H9 (cell line): ENCODE measurements around the gene GCGR. TPM values are rescaled to one million over a fixed set of nuclear protein-coding genes. Genes with fewer than 3 reads are reported as not detected.
A peak's percentile ranks its signal among the peaks of the same experiment; 100 is the strongest.

Experiments used
- DNase-seq: peaks from one replicate; pipeline ENCODE4 v3.0.0-alpha.2; 2017
- H2AFZ ChIP-seq: one replicate; pipeline ENCODE4 v1.6.1; 2013; ENCODE audit warnings: mild to moderate bottlenecking, low read length, control low read depth, moderate library complexity
- H2AK5ac ChIP-seq: 2 replicates; pipeline ENCODE4 v1.6.1; 2013; ENCODE audit warnings: low read length, control low read depth, mixed read lengths; ENCODE audit not compliant: insufficient read length
- H2BK120ac ChIP-seq: one replicate; pipeline ENCODE4 v1.6.1; 2013; ENCODE audit warnings: low read depth, mild to moderate bottlenecking, low read length, control low read depth, inconsistent platforms; ENCODE audit not compliant: poor library complexity, severe bottlenecking
- H2BK12ac ChIP-seq: 2 replicates; pipeline ENCODE4 v1.6.1; 2013; ENCODE audit warnings: low read length, control low read depth, mixed read lengths, low read depth; ENCODE audit not compliant: insufficient read length
- H2BK15ac ChIP-seq: 2 replicates; pipeline ENCODE4 v1.6.1; 2013; ENCODE audit warnings: low read depth, low read length, control low read depth
- H2BK20ac ChIP-seq: one replicate; pipeline ENCODE4 v1.6.1; 2013; ENCODE audit warnings: low read depth, mild to moderate bottlenecking, low read length, control low read depth, inconsistent platforms; ENCODE audit not compliant: poor library complexity, severe bottlenecking
- H2BK5ac ChIP-seq: 2 replicates; pipeline ENCODE4 v1.6.1; 2013; ENCODE audit warnings: low read length, control low read depth, mixed read lengths; ENCODE audit not compliant: insufficient read length
- H3K14ac ChIP-seq: 2 replicates; pipeline ENCODE4 v1.6.1; 2013; ENCODE audit warnings: low read length, control low read depth; ENCODE audit not compliant: insufficient read depth
- H3K18ac ChIP-seq: 2 replicates; pipeline ENCODE4 v1.6.1; 2013; ENCODE audit warnings: low read depth, mild to moderate bottlenecking, mixed read lengths, low read length, control low read depth; ENCODE audit not compliant: insufficient read length
- H3K23ac ChIP-seq: 2 replicates; pipeline ENCODE4 v1.6.1; 2013; ENCODE audit warnings: low read length, control low read depth, mixed read lengths, low read depth; ENCODE audit not compliant: insufficient read length
- H3K23me2 ChIP-seq: 2 replicates; pipeline ENCODE4 v1.6.1; 2013; ENCODE audit warnings: low read depth, mild to moderate bottlenecking, mixed read lengths, low read length, control low read depth; ENCODE audit not compliant: insufficient read length, poor library complexity, severe bottlenecking
- H3K27ac ChIP-seq: 2 replicates; pipeline ENCODE4 v1.5.1; 2013; ENCODE audit warnings: low read length, control low read depth, mixed read lengths, low read depth; ENCODE audit not compliant: insufficient read length
- H3K27me3 ChIP-seq: 2 replicates; pipeline ENCODE4 v1.6.1; 2013; ENCODE audit warnings: low read length, control low read depth, inconsistent platforms; ENCODE audit not compliant: insufficient read depth
- H3K4ac ChIP-seq: 2 replicates; pipeline ENCODE4 v1.6.1; 2013; ENCODE audit warnings: low read depth, mild to moderate bottlenecking, control low read depth, inconsistent platforms, low read length, moderate library complexity
- H3K4me1 ChIP-seq: 2 replicates; pipeline ENCODE4 v1.6.1; 2013; ENCODE audit warnings: low read length, control low read depth, inconsistent platforms; ENCODE audit not compliant: insufficient read depth
- H3K4me2 ChIP-seq: 2 replicates; pipeline ENCODE4 v1.6.1; 2013; ENCODE audit warnings: low read length, control low read depth, mixed read lengths; ENCODE audit not compliant: insufficient read length, insufficient read depth
- H3K56ac ChIP-seq: 2 replicates; pipeline ENCODE4 v1.6.1; 2013; ENCODE audit warnings: low read depth, mild to moderate bottlenecking, mixed read lengths, low read length, control low read depth; ENCODE audit not compliant: insufficient read length
- H3K79me1 ChIP-seq: 2 replicates; pipeline ENCODE4 v1.6.1; 2013; ENCODE audit warnings: low read depth, mild to moderate bottlenecking, moderate library complexity, low read length, control low read depth, inconsistent platforms; ENCODE audit not compliant: insufficient read depth, poor library complexity, severe bottlenecking
- H3K79me2 ChIP-seq: 2 replicates; pipeline ENCODE4 v1.6.1; 2013; ENCODE audit warnings: low read length, control low read depth, inconsistent platforms; ENCODE audit not compliant: insufficient read depth
- H3K9ac ChIP-seq: 2 replicates; pipeline ENCODE4 v1.6.1; 2013; ENCODE audit warnings: low read length, control low read depth, mixed read lengths; ENCODE audit not compliant: insufficient read length; ENCODE audit errors: extremely low read depth
- H3K9me3 ChIP-seq: one replicate; pipeline ENCODE4 v1.6.1; 2013; ENCODE audit warnings: low read depth, low read length, inconsistent platforms; ENCODE audit not compliant: control insufficient read depth
- H3T11ph ChIP-seq: one replicate; pipeline ENCODE4 v1.6.1; 2013; ENCODE audit warnings: mild to moderate bottlenecking, low read length, control low read depth, inconsistent platforms
- H4K20me1 ChIP-seq: one replicate; pipeline ENCODE4 v1.6.1; 2013; ENCODE audit not compliant: control insufficient read depth, insufficient read length, insufficient read depth
- H4K5ac ChIP-seq: 2 replicates; pipeline ENCODE4 v1.6.1; 2013; ENCODE audit warnings: low read depth, mild to moderate bottlenecking, mixed read lengths, low read length, control low read depth; ENCODE audit not compliant: insufficient read length
- H4K8ac ChIP-seq: replicated peaks from 2 replicates; pipeline ENCODE4 v1.6.1; 2013; ENCODE audit warnings: low read length, control low read depth, mixed read lengths, low read depth; ENCODE audit not compliant: insufficient read length
- H4K91ac ChIP-seq: 2 replicates; pipeline ENCODE4 v1.6.1; 2013; ENCODE audit warnings: low read depth, mild to moderate bottlenecking, moderate library complexity, mixed read lengths, low read length, control low read depth; ENCODE audit not compliant: insufficient read length
- H3K27ac Mint-ChIP-seq, 3 experiments: 2 replicates in 2 of 3; 3 replicates in 1 of 3; pipeline ENCODE4 v1.8.0; 2020 to 2021; ENCODE audit warnings: mixed read lengths in 3 of 3, mild to moderate bottlenecking in 1 of 3, moderate library complexity in 1 of 3
- H3K27me3 Mint-ChIP-seq: 2 replicates; pipeline ENCODE4 v1.8.0; 2021; ENCODE audit warnings: low read depth, mild to moderate bottlenecking, moderate library complexity, mixed read lengths
- H3K36me3 Mint-ChIP-seq, 3 experiments: 2 replicates in 2 of 3; 3 replicates in 1 of 3; pipeline ENCODE4 v1.8.0; 2020 to 2021; ENCODE audit warnings: low read depth in 3 of 3, mixed read lengths in 3 of 3; ENCODE audit not compliant: insufficient read depth in 1 of 3
- H3K4me1 Mint-ChIP-seq, 2 experiments: 2 replicates each; pipeline ENCODE4 v1.8.0; 2020; ENCODE audit warnings: mixed read lengths in 2 of 2
- H3K4me3 Mint-ChIP-seq, 2 experiments: 2 replicates in 1 of 2; 3 replicates in 1 of 2; pipeline ENCODE4 v1.8.0; 2020 to 2021; ENCODE audit warnings: mild to moderate bottlenecking in 2 of 2, mixed read lengths in 2 of 2, moderate library complexity in 1 of 2
- H3K9me3 Mint-ChIP-seq, 2 experiments: 2 replicates in 1 of 2; 3 replicates in 1 of 2; pipeline ENCODE4 v1.8.0; 2020; ENCODE audit warnings: mild to moderate bottlenecking in 2 of 2, mixed read lengths in 2 of 2, moderate library complexity in 1 of 2
- WGBS: extraction: QIAGEN DNeasy Blood & Tissue Kit; methylation state at CpG from one replicate; pipeline ENCODE4 v1.1.7; 2013; ENCODE audit warnings: missing lambda C conversion rate, low lambda C conversion rate, mixed read lengths; ENCODE audit not compliant: insufficient read length; ENCODE audit errors: extremely low coverage; 5-methylcytosine and 5-hydroxymethylcytosine counted together
- total RNA-seq: library from RNA; stranded (reverse); gene quantifications from 2 replicates; pipeline ENCODE4 v1.2.1, GENCODE V29; 2021
- TF ChIP-seq, protein P1 (sequence below): fragments of 200-600 bp; sonication (generic); conservative IDR thresholded peaks from 3 replicates; pipeline ENCODE4 v1.8.0; 2021; ENCODE audit warnings: antibody characterized with exemption, mild to moderate bottlenecking

GCGR gene
- total RNA-seq, 1 experiment from 2014 or later = 0.24 TPM

GRCh38 chr17:81863123-81863675 lies 59.2 kb downstream of the GCGR start:
- Histone ChIP-seq H3K27ac (no peak overlapping the region), H3K27me3 (no peaks in the 10 kb centered on the region), H2BK5ac (no peak overlapping the region), H2BK120ac (no peak overlapping the region), H3K9me3 (no peaks in the 10 kb centered on the region), H3K18ac (no peak overlapping the region), H3K56ac (no peak overlapping the region), H3K14ac (no peak overlapping the region), H4K5ac (no peak overlapping the region), H3K79me1 (peaks cover 13% of the 10 kb centered on the region), H3K4ac (no peak overlapping the region), H3K4me1 (peaks cover 3% of the 10 kb centered on the region; the same call in 1 of the 2 replicates), H2BK20ac (no peak overlapping the region), H2BK15ac (no peak overlapping the region), H4K8ac (no peak overlapping the region), H3K23me2 (peaks cover 10% of the 10 kb centered on the region), H2AFZ (no peak overlapping the region), H3K4me2 (no peak overlapping the region), H2BK12ac (no peak overlapping the region), H4K91ac (no peak overlapping the region), H3K23ac (no peak overlapping the region), H3T11ph (no peak overlapping the region), H3K79me2 (peaks cover 17% of the 10 kb centered on the region; the same call in 1 of the 2 replicates), H4K20me1 (peaks cover 2% of the 10 kb centered on the region), H2AK5ac (no peak overlapping the region), H3K9ac (no peak overlapping the region)
- Mint-ChIP-seq H3K4me3 (peak overlapping the region; percentile 54 to 72), H3K27me3 (peaks cover 2% of the 10 kb centered on the region), H3K36me3 (peaks cover 12 to 41% (median 39%) of the 10 kb centered on the region in 3 experiments; a peak in 6 of 7 replicates), H3K27ac (peak overlapping the region in 1 of 3 experiments; percentile 18; a peak in 1 of 7 replicates), H3K9me3 (peaks cover 0 to 3% of the 10 kb centered on the region in 2 experiments; a peak in 1 of 5 replicates), H3K4me1 (peaks cover 17 to 32% of the 10 kb centered on the region in 2 experiments)
- no CpG with 5 or more reads among the region's 6 CpGs for WGBS
- TF ChIP-seq, protein P1, sequence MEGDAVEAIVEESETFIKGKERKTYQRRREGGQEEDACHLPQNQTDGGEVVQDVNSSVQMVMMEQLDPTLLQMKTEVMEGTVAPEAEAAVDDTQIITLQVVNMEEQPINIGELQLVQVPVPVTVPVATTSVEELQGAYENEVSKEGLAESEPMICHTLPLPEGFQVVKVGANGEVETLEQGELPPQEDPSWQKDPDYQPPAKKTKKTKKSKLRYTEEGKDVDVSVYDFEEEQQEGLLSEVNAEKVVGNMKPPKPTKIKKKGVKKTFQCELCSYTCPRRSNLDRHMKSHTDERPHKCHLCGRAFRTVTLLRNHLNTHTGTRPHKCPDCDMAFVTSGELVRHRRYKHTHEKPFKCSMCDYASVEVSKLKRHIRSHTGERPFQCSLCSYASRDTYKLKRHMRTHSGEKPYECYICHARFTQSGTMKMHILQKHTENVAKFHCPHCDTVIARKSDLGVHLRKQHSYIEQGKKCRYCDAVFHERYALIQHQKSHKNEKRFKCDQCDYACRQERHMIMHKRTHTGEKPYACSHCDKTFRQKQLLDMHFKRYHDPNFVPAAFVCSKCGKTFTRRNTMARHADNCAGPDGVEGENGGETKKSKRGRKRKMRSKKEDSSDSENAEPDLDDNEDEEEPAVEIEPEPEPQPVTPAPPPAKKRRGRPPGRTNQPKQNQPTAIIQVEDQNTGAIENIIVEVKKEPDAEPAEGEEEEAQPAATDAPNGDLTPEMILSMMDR = no peak
- DNase-seq = no peak

Other genes starting within 250 kb of the GCGR start
- gene NPLOC4, start 167.0 kb upstream of the GCGR start, total RNA-seq = 103 and 104 TPM in 2 replicates
- 1.2 and 1.4 TPM in 2 replicates for gene TSPAN10, start 167.0 kb upstream of the GCGR start, total RNA-seq
- gene PDE6G, start 147.6 kb upstream of the GCGR start, total RNA-seq = 5.7 TPM in 2 replicates
- gene OXLD1, start 137.5 kb upstream of the GCGR start, total RNA-seq = 20.2 and 25.0 TPM in 2 replicates
- 57.5 and 60.8 TPM in 2 replicates for gene CCDC137, start 137.4 kb upstream of the GCGR start, total RNA-seq
- gene ARL16, start 120.4 kb upstream of the GCGR start, total RNA-seq = 55.4 and 58.6 TPM in 2 replicates
- gene HGS, start 120.1 kb upstream of the GCGR start, total RNA-seq = 99.3 and 106 TPM in 2 replicates
- gene MRPL12, start 100.8 kb upstream of the GCGR start, total RNA-seq = 140 and 146 TPM in 2 replicates
- 28.1 and 30.9 TPM in 2 replicates for gene SLC25A10, start 91.9 kb upstream of the GCGR start, total RNA-seq
- 117 and 118 TPM in 2 replicates for gene MCRIP1, start 29.1 kb downstream of the GCGR start, total RNA-seq
- gene PPP1R27, start 30.9 kb downstream of the GCGR start, total RNA-seq = 0.15 and 0.22 TPM in 2 replicates
- gene P4HB, start 56.4 kb downstream of the GCGR start, total RNA-seq = 364 and 366 TPM in 2 replicates
- 247 and 255 TPM in 2 replicates for gene ARHGDIA, start 67.2 kb downstream of the GCGR start, total RNA-seq
- gene ALYREF, start 87.4 kb downstream of the GCGR start, total RNA-seq = 212 and 219 TPM in 2 replicates
- 197 and 208 TPM in 2 replicates for gene ANAPC11, start 87.6 kb downstream of the GCGR start, total RNA-seq
- gene NPB, start 98.1 kb downstream of the GCGR start, total RNA-seq = 2.1 and 2.4 TPM in 2 replicates
- 24.5 and 24.9 TPM in 2 replicates for gene PCYT2, start 107.2 kb downstream of the GCGR start, total RNA-seq
- 28.7 and 29.7 TPM in 2 replicates for gene SIRT7, start 114.0 kb downstream of the GCGR start, total RNA-seq
- 31.4 and 33.7 TPM in 2 replicates for gene MAFG, start 123.6 kb downstream of the GCGR start, total RNA-seq
- gene PYCR1, start 133.2 kb downstream of the GCGR start, total RNA-seq = 111 and 116 TPM in 2 replicates
- 0.13 and 0.22 TPM in 2 replicates for gene MYADML2, start 143.1 kb downstream of the GCGR start, total RNA-seq
- gene NOTUM, start 157.0 kb downstream of the GCGR start, total RNA-seq = 2.0 and 2.1 TPM in 2 replicates
- 50.9 and 53.1 TPM in 2 replicates for gene ASPSCR1, start 173.5 kb downstream of the GCGR start, total RNA-seq
- gene CENPX, start 218.7 kb downstream of the GCGR start, total RNA-seq = 77.9 and 82.8 TPM in 2 replicates
- gene LRRC45, start 219.2 kb downstream of the GCGR start, total RNA-seq = 28.7 and 30.6 TPM in 2 replicates
- 84.8 and 85.8 TPM in 2 replicates for gene RAC3, start 227.5 kb downstream of the GCGR start, total RNA-seq
- 90.6 and 93.6 TPM in 2 replicates for gene DCXR, start 233.5 kb downstream of the GCGR start, total RNA-seq
- gene RFNG, start 247.7 kb downstream of the GCGR start, total RNA-seq = 34.0 and 36.5 TPM in 2 replicates
- gene GPS1, start 247.7 kb downstream of the GCGR start, total RNA-seq = 164 TPM in 2 replicates